SK-N-SH (cell line): ENCODE data around the gene ZNF236. TPM values are rescaled to one million over a fixed set of nuclear protein-coding genes. Genes with fewer than 3 reads are reported as not detected.

Experiments
- CTCF ChIA-PET: fragments of 300-600, 350-600 bp; formaldehyde crosslinking; extraction: SDS; loops from one replicate; lab custom pipeline; 2021; lab: Yijun Ruan, JAX
- POLR2A ChIA-PET: fragments of 350-600 bp; sonication (Branson Sonifier 250); formaldehyde crosslinking; extraction: SDS; loops from one replicate; lab custom pipeline; 2020; ENCODE audit warnings: antibody characterized with exemption, inconsistent platforms; lab: Yijun Ruan, JAX
- DNase-seq: peaks from one replicate; pipeline ENCODE4 v3.0.0; 2012
- H2AFZ ChIP-seq: fragments of 200-600 bp; sonication (generic); 2 replicates; pipeline ENCODE4 v1.8.1; 2016; ENCODE audit warnings: antibody characterized with exemption, mild to moderate bottlenecking, low read depth
- H3F3A ChIP-seq: fragments of 200-600 bp; sonication (generic); replicated peaks from 2 replicates; pipeline ENCODE3; 2016; ENCODE audit warnings: antibody characterized with exemption, mild to moderate bottlenecking; ENCODE audit not compliant: insufficient read depth
- H3K27ac ChIP-seq, 2 experiments: fragments of 200-500 bp in 1 of 2; fragments of 200-600 bp in 1 of 2; sonication (Bioruptor generic) in 1 of 2; sonication (generic), shearing (Covaris generic) in 1 of 2; 2 replicates each; pipeline versions ENCODE4 v1.5.1 to v1.6.1; 2014 to 2016; ENCODE audit warnings: low read depth in 2 of 2, inconsistent platforms in 1 of 2, low read length in 1 of 2, mild to moderate bottlenecking in 1 of 2, mixed read lengths in 1 of 2
- H3K27me3 ChIP-seq: fragments of 200-600 bp; sonication (generic), shearing (Covaris generic); 2 replicates; pipeline ENCODE4 v1.6.1; 2016; ENCODE audit warnings: mixed run types; ENCODE audit not compliant: insufficient read depth
- H3K36me3 ChIP-seq, 2 experiments: fragments of 200-500 bp in 1 of 2; fragments of 200-600 bp in 1 of 2; sonication (Bioruptor generic) in 1 of 2; sonication (generic) in 1 of 2; replicated peaks in 1 of 2; 2 replicates each; pipeline versions ENCODE3 to v1.5.1; 2014 to 2016; ENCODE audit warnings: low read length in 1 of 2, mild to moderate bottlenecking in 1 of 2; ENCODE audit not compliant: insufficient read depth in 2 of 2, control insufficient read depth in 1 of 2
- H3K4me1 ChIP-seq, 2 experiments: fragments of 200-500 bp in 1 of 2; fragments of 200-600 bp in 1 of 2; sonication (Bioruptor generic) in 1 of 2; sonication (generic), shearing (Covaris generic) in 1 of 2; 2 replicates each; pipeline versions ENCODE4 v1.5.1 to v1.6.1; 2014 to 2016; ENCODE audit warnings: low read depth in 1 of 2, low read length in 1 of 2, mixed run types in 1 of 2; ENCODE audit not compliant: insufficient read depth in 2 of 2, control insufficient read depth in 1 of 2
- H3K4me2 ChIP-seq: fragments of 200-600 bp; sonication (generic), shearing (Covaris generic); 2 replicates; pipeline ENCODE4 v1.6.1; 2017; ENCODE audit warnings: mixed run types
- H3K4me3 ChIP-seq, 2 experiments: fragments of 200-500 bp in 1 of 2; fragments of 200-600 bp in 1 of 2; sonication (Bioruptor generic) in 1 of 2; sonication (generic), shearing (Covaris generic) in 1 of 2; 2 replicates each; pipeline versions ENCODE4 v1.5.1 to v1.8.1; 2014 to 2016; ENCODE audit warnings: low read depth in 2 of 2, inconsistent platforms in 1 of 2, low read length in 1 of 2, mild to moderate bottlenecking in 1 of 2, mixed read lengths in 1 of 2, moderate library complexity in 1 of 2
- H3K79me2 ChIP-seq: fragments of 200-600 bp; sonication (generic); 2 replicates; pipeline ENCODE4 v1.8.1; 2017; ENCODE audit warnings: mild to moderate bottlenecking; ENCODE audit not compliant: insufficient read depth
- H3K9ac ChIP-seq: fragments of 200-600 bp; sonication (generic); 2 replicates; pipeline ENCODE4 v1.6.1; 2017; ENCODE audit warnings: mixed run types
- H3K9me2 ChIP-seq: fragments of 200-600 bp; sonication (generic); 2 replicates; pipeline ENCODE4 v1.6.1; 2017; ENCODE audit warnings: mixed run types
- H3K9me3 ChIP-seq: fragments of 200-600 bp; sonication (generic); 2 replicates; pipeline ENCODE4 v1.6.1; 2017; ENCODE audit warnings: mixed run types, mild to moderate bottlenecking, moderate library complexity
- H4K20me1 ChIP-seq: fragments of 200-600 bp; sonication (generic); 2 replicates; pipeline ENCODE4 v1.6.1; 2017; ENCODE audit warnings: mild to moderate bottlenecking, mixed run types; ENCODE audit not compliant: insufficient read depth
- CHD2 ChIP-seq: fragments of 150-350 bp; IDR thresholded peaks from 2 replicates; pipeline ENCODE4 v1.6.1; 2018; ENCODE audit warnings: low read length; ENCODE audit not compliant: partially characterized antibody
- ELF1 ChIP-seq: IDR thresholded peaks from 2 replicates; pipeline ENCODE4 v1.4.0; 2012
- EZH2phosphoT487 ChIP-seq: fragments of 200-600 bp; sonication (generic); IDR thresholded peaks from 2 replicates; pipeline ENCODE4 v1.6.1; 2017; ENCODE audit warnings: low read depth, mixed run types, mild to moderate bottlenecking, antibody characterized with exemption, moderate library complexity, borderline replicate concordance
- FOSL2 ChIP-seq: IDR thresholded peaks from 2 replicates; pipeline ENCODE4 v1.4.0; 2012; ENCODE audit warnings: low read depth, mild to moderate bottlenecking, moderate library complexity, borderline replicate concordance
- FOXM1 ChIP-seq: IDR thresholded peaks from 2 replicates; pipeline ENCODE4 v1.4.0; 2012; ENCODE audit warnings: low read depth, mild to moderate bottlenecking
- GATA2 ChIP-seq: sonication (generic); formaldehyde crosslinking; IDR thresholded peaks from 2 replicates; pipeline ENCODE4 v1.5.0; 2020; ENCODE audit warnings: mild to moderate bottlenecking, missing genetic modification reagents
- MEF2A ChIP-seq: IDR thresholded peaks from 2 replicates; pipeline ENCODE4 v1.4.0; 2012; ENCODE audit warnings: low read depth, borderline replicate concordance
- MXI1 ChIP-seq: IDR thresholded peaks from 2 replicates; pipeline ENCODE4 v1.6.1; 2012; ENCODE audit warnings: mild to moderate bottlenecking, low read depth, low read length, improper control_type of control experiment
- NFIC ChIP-seq: IDR thresholded peaks from 2 replicates; pipeline ENCODE4 v1.4.0; 2012; ENCODE audit warnings: borderline replicate concordance
- POLR2AphosphoS5 ChIP-seq: IDR thresholded peaks from 2 replicates; pipeline ENCODE4 v1.6.1; 2012; ENCODE audit warnings: low read depth, low read length
- RCOR1 ChIP-seq: fragments of 150-350 bp; IDR thresholded peaks from 2 replicates; pipeline ENCODE4 v1.6.1; 2017; ENCODE audit warnings: antibody characterized with exemption, low read length
- RFX5 ChIP-seq: IDR thresholded peaks from 2 replicates; pipeline ENCODE4 v1.6.1; 2012; ENCODE audit warnings: mild to moderate bottlenecking, improper control_type of control experiment, low read length
- WGBS: methylation state at CpG from one replicate; pipeline ENCODE4 v1.1.6; 2017; ENCODE audit warnings: low lambda C conversion rate; 5-methylcytosine and 5-hydroxymethylcytosine counted together
- polyA plus RNA-seq, 3 experiments: library from polyadenylated mRNA; depleted of rRNA; stranded (reverse); fragments of >200 nt; gene quantifications; 2 replicates each; pipeline ENCODE4 v1.2.3, GENCODE V29; 2012
- TF ChIP-seq, protein P1 (sequence below): IDR thresholded peaks from 2 replicates; pipeline ENCODE4 v1.4.0; 2012; ENCODE audit warnings: low read depth
- TF ChIP-seq, protein P2 (sequence below): IDR thresholded peaks from 2 replicates; pipeline ENCODE4 v1.6.1; 2012; ENCODE audit warnings: mild to moderate bottlenecking, low read depth, low read length, moderate library complexity
- TF ChIP-seq, protein P3 (sequence below): fragments of 150-350 bp; IDR thresholded peaks from 2 replicates; pipeline ENCODE4 v1.6.1; 2017; ENCODE audit warnings: antibody characterized with exemption, low read length, low read depth, borderline replicate concordance
- TF ChIP-seq, protein P4 (sequence below): IDR thresholded peaks from 2 replicates; pipeline ENCODE4 v1.4.0; 2012; ENCODE audit warnings: low read depth, borderline replicate concordance
- TF ChIP-seq, protein P5 (sequence below): fragments of 150-350 bp; IDR thresholded peaks from 2 replicates; pipeline ENCODE4 v1.6.1; 2016; ENCODE audit warnings: mild to moderate bottlenecking, low read depth, low read length
- TF ChIP-seq, protein P6 (sequence below): fragments of 200-600 bp; sonication (generic); IDR thresholded peaks from 2 replicates; pipeline ENCODE4 v1.6.1; 2017; ENCODE audit warnings: antibody characterized with exemption, mild to moderate bottlenecking, moderate library complexity
- TF ChIP-seq, protein P7 (sequence below): IDR thresholded peaks from 2 replicates; pipeline ENCODE4 v1.4.0; 2012; ENCODE audit warnings: low read depth, borderline replicate concordance

ZNF236 gene
- polyA plus RNA-seq, 1 of the 3 experiments (the other 2 are of a cell fraction), result 4.2 TPM

DNA sequence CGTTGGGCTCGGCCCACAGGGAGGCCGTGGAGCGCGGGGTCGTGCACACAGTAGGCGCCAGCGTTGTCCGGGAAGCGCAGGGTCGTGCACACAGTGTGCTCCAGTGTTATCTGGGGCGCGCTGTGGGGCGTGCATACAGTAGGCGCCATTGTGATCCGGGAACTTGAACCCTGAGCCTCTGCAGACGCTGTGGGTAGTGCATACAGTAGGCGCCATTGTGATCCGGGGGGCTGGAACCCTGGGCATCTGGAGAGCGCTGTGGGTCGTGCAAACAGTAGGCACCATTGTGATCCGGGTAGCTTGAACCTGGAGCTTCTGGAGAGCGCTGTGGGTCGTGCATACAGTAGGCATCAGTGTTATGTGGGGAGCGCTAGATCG is 793 bp downstream of the ZNF236 start:
- WGBS, result 28% methylated on average over 9 of the region's 26 CpGs
- ChIA-PET POLR2A (no interaction called here), CTCF (interaction anchor here (3.3 kb wide), 1 partner anchor 21 kb away, joined by 17 read pairs; no protein-coding TSS in a partner anchor)
- H3F3A ChIP-seq, result no peaks in the 10 kb centered on the region
- no peak for DNase-seq
- peak overlapping the region; percentile 76 to 85 for H3K4me3 ChIP-seq
- H3K36me3 ChIP-seq, result peaks cover 0 to 6% of the 10 kb centered on the region in 2 experiments
- no peaks in the 10 kb centered on the region for H4K20me1 ChIP-seq
- peaks cover 3 to 13% of the 10 kb centered on the region in 2 experiments; a peak in 2 of 4 replicates for H3K4me1 ChIP-seq
- TF ChIP-seq, protein P1, sequence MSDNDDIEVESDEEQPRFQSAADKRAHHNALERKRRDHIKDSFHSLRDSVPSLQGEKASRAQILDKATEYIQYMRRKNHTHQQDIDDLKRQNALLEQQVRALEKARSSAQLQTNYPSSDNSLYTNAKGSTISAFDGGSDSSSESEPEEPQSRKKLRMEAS, result no peak
- TF ChIP-seq MXI1, result no peak
- TF ChIP-seq, protein P2, sequence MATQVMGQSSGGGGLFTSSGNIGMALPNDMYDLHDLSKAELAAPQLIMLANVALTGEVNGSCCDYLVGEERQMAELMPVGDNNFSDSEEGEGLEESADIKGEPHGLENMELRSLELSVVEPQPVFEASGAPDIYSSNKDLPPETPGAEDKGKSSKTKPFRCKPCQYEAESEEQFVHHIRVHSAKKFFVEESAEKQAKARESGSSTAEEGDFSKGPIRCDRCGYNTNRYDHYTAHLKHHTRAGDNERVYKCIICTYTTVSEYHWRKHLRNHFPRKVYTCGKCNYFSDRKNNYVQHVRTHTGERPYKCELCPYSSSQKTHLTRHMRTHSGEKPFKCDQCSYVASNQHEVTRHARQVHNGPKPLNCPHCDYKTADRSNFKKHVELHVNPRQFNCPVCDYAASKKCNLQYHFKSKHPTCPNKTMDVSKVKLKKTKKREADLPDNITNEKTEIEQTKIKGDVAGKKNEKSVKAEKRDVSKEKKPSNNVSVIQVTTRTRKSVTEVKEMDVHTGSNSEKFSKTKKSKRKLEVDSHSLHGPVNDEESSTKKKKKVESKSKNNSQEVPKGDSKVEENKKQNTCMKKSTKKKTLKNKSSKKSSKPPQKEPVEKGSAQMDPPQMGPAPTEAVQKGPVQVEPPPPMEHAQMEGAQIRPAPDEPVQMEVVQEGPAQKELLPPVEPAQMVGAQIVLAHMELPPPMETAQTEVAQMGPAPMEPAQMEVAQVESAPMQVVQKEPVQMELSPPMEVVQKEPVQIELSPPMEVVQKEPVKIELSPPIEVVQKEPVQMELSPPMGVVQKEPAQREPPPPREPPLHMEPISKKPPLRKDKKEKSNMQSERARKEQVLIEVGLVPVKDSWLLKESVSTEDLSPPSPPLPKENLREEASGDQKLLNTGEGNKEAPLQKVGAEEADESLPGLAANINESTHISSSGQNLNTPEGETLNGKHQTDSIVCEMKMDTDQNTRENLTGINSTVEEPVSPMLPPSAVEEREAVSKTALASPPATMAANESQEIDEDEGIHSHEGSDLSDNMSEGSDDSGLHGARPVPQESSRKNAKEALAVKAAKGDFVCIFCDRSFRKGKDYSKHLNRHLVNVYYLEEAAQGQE, result no peak
- no peak for TF ChIP-seq POLR2AphosphoS5
- TF ChIP-seq FOXM1, result no peak
- TF ChIP-seq, protein P3, sequence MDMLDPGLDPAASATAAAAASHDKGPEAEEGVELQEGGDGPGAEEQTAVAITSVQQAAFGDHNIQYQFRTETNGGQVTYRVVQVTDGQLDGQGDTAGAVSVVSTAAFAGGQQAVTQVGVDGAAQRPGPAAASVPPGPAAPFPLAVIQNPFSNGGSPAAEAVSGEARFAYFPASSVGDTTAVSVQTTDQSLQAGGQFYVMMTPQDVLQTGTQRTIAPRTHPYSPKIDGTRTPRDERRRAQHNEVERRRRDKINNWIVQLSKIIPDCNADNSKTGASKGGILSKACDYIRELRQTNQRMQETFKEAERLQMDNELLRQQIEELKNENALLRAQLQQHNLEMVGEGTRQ, result no peak
- no peak for TF ChIP-seq MEF2A
- TF ChIP-seq, protein P4, sequence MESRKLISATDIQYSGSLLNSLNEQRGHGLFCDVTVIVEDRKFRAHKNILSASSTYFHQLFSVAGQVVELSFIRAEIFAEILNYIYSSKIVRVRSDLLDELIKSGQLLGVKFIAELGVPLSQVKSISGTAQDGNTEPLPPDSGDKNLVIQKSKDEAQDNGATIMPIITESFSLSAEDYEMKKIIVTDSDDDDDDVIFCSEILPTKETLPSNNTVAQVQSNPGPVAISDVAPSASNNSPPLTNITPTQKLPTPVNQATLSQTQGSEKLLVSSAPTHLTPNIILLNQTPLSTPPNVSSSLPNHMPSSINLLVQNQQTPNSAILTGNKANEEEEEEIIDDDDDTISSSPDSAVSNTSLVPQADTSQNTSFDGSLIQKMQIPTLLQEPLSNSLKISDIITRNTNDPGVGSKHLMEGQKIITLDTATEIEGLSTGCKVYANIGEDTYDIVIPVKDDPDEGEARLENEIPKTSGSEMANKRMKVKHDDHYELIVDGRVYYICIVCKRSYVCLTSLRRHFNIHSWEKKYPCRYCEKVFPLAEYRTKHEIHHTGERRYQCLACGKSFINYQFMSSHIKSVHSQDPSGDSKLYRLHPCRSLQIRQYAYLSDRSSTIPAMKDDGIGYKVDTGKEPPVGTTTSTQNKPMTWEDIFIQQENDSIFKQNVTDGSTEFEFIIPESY, result no peak
- TF ChIP-seq NFIC, result no peak
- TF ChIP-seq, protein P5, sequence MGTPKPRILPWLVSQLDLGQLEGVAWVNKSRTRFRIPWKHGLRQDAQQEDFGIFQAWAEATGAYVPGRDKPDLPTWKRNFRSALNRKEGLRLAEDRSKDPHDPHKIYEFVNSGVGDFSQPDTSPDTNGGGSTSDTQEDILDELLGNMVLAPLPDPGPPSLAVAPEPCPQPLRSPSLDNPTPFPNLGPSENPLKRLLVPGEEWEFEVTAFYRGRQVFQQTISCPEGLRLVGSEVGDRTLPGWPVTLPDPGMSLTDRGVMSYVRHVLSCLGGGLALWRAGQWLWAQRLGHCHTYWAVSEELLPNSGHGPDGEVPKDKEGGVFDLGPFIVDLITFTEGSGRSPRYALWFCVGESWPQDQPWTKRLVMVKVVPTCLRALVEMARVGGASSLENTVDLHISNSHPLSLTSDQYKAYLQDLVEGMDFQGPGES, result no peak
- TF ChIP-seq, protein P6, sequence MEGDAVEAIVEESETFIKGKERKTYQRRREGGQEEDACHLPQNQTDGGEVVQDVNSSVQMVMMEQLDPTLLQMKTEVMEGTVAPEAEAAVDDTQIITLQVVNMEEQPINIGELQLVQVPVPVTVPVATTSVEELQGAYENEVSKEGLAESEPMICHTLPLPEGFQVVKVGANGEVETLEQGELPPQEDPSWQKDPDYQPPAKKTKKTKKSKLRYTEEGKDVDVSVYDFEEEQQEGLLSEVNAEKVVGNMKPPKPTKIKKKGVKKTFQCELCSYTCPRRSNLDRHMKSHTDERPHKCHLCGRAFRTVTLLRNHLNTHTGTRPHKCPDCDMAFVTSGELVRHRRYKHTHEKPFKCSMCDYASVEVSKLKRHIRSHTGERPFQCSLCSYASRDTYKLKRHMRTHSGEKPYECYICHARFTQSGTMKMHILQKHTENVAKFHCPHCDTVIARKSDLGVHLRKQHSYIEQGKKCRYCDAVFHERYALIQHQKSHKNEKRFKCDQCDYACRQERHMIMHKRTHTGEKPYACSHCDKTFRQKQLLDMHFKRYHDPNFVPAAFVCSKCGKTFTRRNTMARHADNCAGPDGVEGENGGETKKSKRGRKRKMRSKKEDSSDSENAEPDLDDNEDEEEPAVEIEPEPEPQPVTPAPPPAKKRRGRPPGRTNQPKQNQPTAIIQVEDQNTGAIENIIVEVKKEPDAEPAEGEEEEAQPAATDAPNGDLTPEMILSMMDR, result no peak
- no peak for TF ChIP-seq ELF1
- no peak for TF ChIP-seq EZH2phosphoT487
- TF ChIP-seq RCOR1, result no peak
- no peak for TF ChIP-seq FOSL2
- TF ChIP-seq RFX5, result no peak
- TF ChIP-seq GATA2 (CRISPR knock-in tag), result no peak
- TF ChIP-seq CHD2, result no peak
- TF ChIP-seq, protein P7, sequence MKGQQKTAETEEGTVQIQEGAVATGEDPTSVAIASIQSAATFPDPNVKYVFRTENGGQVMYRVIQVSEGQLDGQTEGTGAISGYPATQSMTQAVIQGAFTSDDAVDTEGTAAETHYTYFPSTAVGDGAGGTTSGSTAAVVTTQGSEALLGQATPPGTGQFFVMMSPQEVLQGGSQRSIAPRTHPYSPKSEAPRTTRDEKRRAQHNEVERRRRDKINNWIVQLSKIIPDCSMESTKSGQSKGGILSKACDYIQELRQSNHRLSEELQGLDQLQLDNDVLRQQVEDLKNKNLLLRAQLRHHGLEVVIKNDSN, result no peak
- H3K9me2 ChIP-seq, result no peaks in the 10 kb centered on the region
- H3K79me2 ChIP-seq, result peaks cover 90% of the 10 kb centered on the region
- H3K9me3 ChIP-seq, result no peaks in the 10 kb centered on the region
- H3K4me2 ChIP-seq, result peak overlapping the region; percentile 77
- H2AFZ ChIP-seq, result peak overlapping the region; percentile 60
- peak overlapping the region; percentile 39 to 91; a peak in 3 of 4 replicates for H3K27ac ChIP-seq
- H3K9ac ChIP-seq, result peak overlapping the region; percentile 78
- no peaks in the 10 kb centered on the region for H3K27me3 ChIP-seq
